ENCODE data around the gene SENP2. TPM values are rescaled to one million over a fixed set of nuclear protein-coding genes. Genes with fewer than 3 reads are reported as not detected.
A peak's percentile ranks its signal among the peaks of the same experiment; 100 is the strongest.

SENP2 gene
- total and polyA plus RNA-seq, 10 of the 15 experiments (the other 5 are each of a cell fraction or from before 2014, with no cell fraction given): 9.0 to 42.7 (median 25.1) TPM

GRCh38 chr3:185559706-185560090 lies 26.4 kb upstream of the SENP2 start:
- 43% methylated on average over 12 of the region's 12 CpGs for WGBS (ENCODE audit: insufficient coverage, insufficient replicate concordance, low lambda C conversion rate, missing lambda C conversion rate)
- Histone ChIP-seq H3K4me2 (ENCODE audit: control insufficient read depth, insufficient read depth) (no peak overlapping the region), H3K9ac (ENCODE audit: control insufficient read depth, insufficient read depth, low read length) (no peak overlapping the region), H3K79me2 (ENCODE audit: control insufficient read depth, insufficient read depth, low read length) (no peaks in the 10 kb centered on the region), H3K9me3 (replicated peaks; ENCODE audit: control insufficient read depth, insufficient read depth, low read length) (no peaks in the 10 kb centered on the region), H3K4me3 (peak overlapping the region; percentile 54; the same call in 1 of the 2 replicates), H3K27ac (ENCODE audit: control insufficient read depth, insufficient read depth) (peak overlapping the region; percentile 18; the same call in 1 of the 2 replicates), H3K27me3 (replicated peaks in 1 of 2; ENCODE audit: control insufficient read depth in 2 of 2, insufficient read depth in 2 of 2, low read length in 1 of 2) (no peaks in the 10 kb centered on the region), H3K36me3 (ENCODE audit: control insufficient read depth in 2 of 2, insufficient read depth in 2 of 2, low read length in 1 of 2) (no peaks in the 10 kb centered on the region), H4K20me1 (ENCODE audit: control insufficient read depth, insufficient read depth) (no peaks in the 10 kb centered on the region), H2AFZ (ENCODE audit: control insufficient read depth, low read depth, low read length) (no peak overlapping the region; the same call in none of the 2 replicates), H3K4me1 (ENCODE audit: control insufficient read depth, insufficient read depth, low read length) (peaks cover 18% of the 10 kb centered on the region)
- ChIA-PET SMC1A (ENCODE audit: uncharacterized antibody, unreplicated experiment) (interaction anchor here (0.6 to 3.7 kb wide), 22 partner anchors 12 to 270 kb away, joined by 3 to 23 read pairs (median 7); partner anchors contain the start of genes MAP3K13 and SENP2), POLR2A (interaction anchor here (0.7 to 1.0 kb wide), 2 partner anchors 10 to 56 kb away, joined by 3 to 4 read pairs; no protein-coding TSS in a partner anchor), CTCF (interaction anchor here (0.7 to 4.8 kb wide), 31 partner anchors 11 to 272 kb away, joined by 3 to 56 read pairs (median 4); partner anchors contain the start of genes MAP3K13 and SENP2), RAD21 (ENCODE audit: unreplicated experiment) (interaction anchor here (0.6 to 2.9 kb wide), 15 partner anchors 13 to 212 kb away, joined by 3 to 13 read pairs (median 5); partner anchors contain the start of genes MAP3K13 and TMEM41A)
- no TSS peak for BruUV-seq (replicated peaks)
- in situ Hi-C loops (cut with MboI): no loop called here
- intact Hi-C loops (cut with micrococcal nuclease; ENCODE audit: unreplicated experiment): loop anchor here (1.0 to 5.0 kb wide), 2 partner anchors 60 to 207 kb away; partner anchors contain the start of gene TMEM41A
- no peak for ATAC-seq
- FAIRE-seq: no peak
- TF ChIP-seq TBL1XR1 (IDR thresholded peaks at IDR 0.05; ENCODE audit: low read depth, low read length): no peak
- TF ChIP-seq HCFC1 (IDR thresholded peaks at IDR 0.05; ENCODE audit: low read length): no peak
- TF ChIP-seq RCOR1 (conservative IDR thresholded peaks at IDR 0.05; ENCODE audit: low read depth, low read length): no peak
- TF ChIP-seq REST (IDR thresholded peaks at IDR 0.05; ENCODE audit: low read depth, low read length): no peak
- no peak for DNase-seq (ENCODE audit: low read depth, low spot score)

Measured in GM12878 (cell line).